ENCODE data around the gene GABRG3. TPM values are rescaled to one million over a fixed set of nuclear protein-coding genes. Genes with fewer than 3 reads are reported as not detected.

GABRG3 gene
- polyA plus RNA-seq, 1 donor (not counting 4 experiments of a cell fraction or from before 2014, with no cell fraction given) = not detected

DNA sequence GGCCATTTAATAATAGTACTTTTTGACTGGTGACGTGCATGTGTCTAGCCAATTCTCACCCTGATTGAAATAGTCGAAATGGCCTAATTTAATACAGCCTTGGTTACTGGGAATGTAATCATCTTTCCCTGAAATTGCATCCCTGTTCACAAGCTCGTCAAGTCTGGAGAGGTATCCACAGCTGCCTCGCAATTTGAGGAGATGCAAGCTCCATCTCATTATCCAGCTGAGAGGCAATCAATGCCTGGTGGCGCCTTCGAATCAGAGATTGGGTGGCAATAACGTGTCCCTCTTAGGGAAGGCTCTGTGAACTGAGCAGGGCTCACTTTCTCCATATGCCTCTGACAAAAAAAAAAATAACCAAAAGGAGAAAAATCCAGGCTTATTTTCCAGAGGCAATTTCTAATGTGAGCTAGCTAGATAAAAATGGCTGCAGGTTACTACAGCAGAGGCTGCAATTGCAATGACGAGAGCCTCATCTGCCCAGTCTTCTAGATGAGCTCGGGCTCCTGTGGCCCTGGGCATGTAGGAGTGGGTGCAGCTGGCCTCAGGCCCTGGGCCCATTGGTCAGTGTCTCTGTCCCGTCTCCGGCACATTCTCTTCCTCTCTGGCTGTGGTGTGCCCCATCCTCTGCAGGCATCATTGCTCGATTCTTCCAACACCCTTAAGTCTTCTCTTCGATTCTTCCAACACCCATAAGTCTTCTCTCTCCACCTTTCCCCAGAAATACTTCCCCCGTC lies 487.5 kb downstream of the GABRG3 start:
- H3K4me3 ChIP-seq (ENCODE audit: control insufficient read depth in 2 of 3, extremely low read depth in 1 of 3, insufficient read depth in 2 of 3, low read depth in 1 of 3, low read length in 3 of 3) = no peak overlapping the region
- DNase-seq (ENCODE audit: low read depth, low spot score) (no peak), FAIRE-seq (no peak)
- dilution Hi-C loops (cut with MboI; ENCODE audit: extremely low pct_ligation_motif_present, low sequenced_read_pairs) = no loop called here
- H3K9me1 ChIP-seq (ENCODE audit: control insufficient read depth, extremely low read depth, insufficient read depth, low read length) = no peaks in the 10 kb centered on the region
- H2AFZ ChIP-seq (ENCODE audit: control insufficient read depth, low read length) = no peak overlapping the region
- H3K36me3 ChIP-seq (ENCODE audit: control insufficient read depth in 2 of 2, extremely low read depth in 1 of 2, insufficient read depth in 2 of 2, low read length in 2 of 2) = no peaks in the 10 kb centered on the region
- no peak overlapping the region for H3K27ac ChIP-seq (ENCODE audit: control insufficient read depth, insufficient read depth, low read length)
- no peaks in the 10 kb centered on the region for H3K27me3 ChIP-seq (ENCODE audit: control insufficient read depth, extremely low read depth, insufficient read depth, low read length)
- TF ChIP-seq, protein P1, sequence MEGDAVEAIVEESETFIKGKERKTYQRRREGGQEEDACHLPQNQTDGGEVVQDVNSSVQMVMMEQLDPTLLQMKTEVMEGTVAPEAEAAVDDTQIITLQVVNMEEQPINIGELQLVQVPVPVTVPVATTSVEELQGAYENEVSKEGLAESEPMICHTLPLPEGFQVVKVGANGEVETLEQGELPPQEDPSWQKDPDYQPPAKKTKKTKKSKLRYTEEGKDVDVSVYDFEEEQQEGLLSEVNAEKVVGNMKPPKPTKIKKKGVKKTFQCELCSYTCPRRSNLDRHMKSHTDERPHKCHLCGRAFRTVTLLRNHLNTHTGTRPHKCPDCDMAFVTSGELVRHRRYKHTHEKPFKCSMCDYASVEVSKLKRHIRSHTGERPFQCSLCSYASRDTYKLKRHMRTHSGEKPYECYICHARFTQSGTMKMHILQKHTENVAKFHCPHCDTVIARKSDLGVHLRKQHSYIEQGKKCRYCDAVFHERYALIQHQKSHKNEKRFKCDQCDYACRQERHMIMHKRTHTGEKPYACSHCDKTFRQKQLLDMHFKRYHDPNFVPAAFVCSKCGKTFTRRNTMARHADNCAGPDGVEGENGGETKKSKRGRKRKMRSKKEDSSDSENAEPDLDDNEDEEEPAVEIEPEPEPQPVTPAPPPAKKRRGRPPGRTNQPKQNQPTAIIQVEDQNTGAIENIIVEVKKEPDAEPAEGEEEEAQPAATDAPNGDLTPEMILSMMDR (optimal IDR thresholded peaks at IDR 0.05 in 1 of 3, IDR thresholded peaks at IDR 0.05 in 1 of 3, conservative IDR thresholded peaks at IDR 0.05 in 1 of 3; ENCODE audit: extremely low read depth in 1 of 3, insufficient read depth in 2 of 3, low read length in 3 of 3) = no peak
- no peak for TF ChIP-seq EZH2 (IDR thresholded peaks at IDR 0.05; ENCODE audit: low read length)
- no peaks in the 10 kb centered on the region for H4K20me1 ChIP-seq (ENCODE audit: control insufficient read depth, extremely low read depth, insufficient read depth, low read length)
- H3K9me3 ChIP-seq (ENCODE audit: control insufficient read depth, low read depth, low read length) = no peaks in the 10 kb centered on the region
- no peaks in the 10 kb centered on the region for H3K79me2 ChIP-seq (ENCODE audit: control insufficient read depth, insufficient read depth, low read length)
- H3K4me1 ChIP-seq (ENCODE audit: control insufficient read depth, extremely low read depth, insufficient read depth, low read length) = peaks cover 14% of the 10 kb centered on the region
- H3K9ac ChIP-seq (ENCODE audit: control insufficient read depth, extremely low read depth, insufficient read depth, low read length) = no peak overlapping the region
- no peak overlapping the region for H3K4me2 ChIP-seq (ENCODE audit: control insufficient read depth, extremely low read depth, insufficient read depth, low read depth, low read length)

- Histone ChIP-seq H3K4me3 (ENCODE audit: control insufficient read depth in 2 of 3, extremely low read depth in 1 of 3, insufficient read depth in 2 of 3, low read depth in 1 of 3, low read length in 3 of 3) (no peak overlapping the region), H2AFZ (ENCODE audit: control insufficient read depth, low read length) (no peak overlapping the region), H3K9ac (ENCODE audit: control insufficient read depth, extremely low read depth, insufficient read depth, low read length) (no peak overlapping the region), H3K4me2 (ENCODE audit: control insufficient read depth, extremely low read depth, insufficient read depth, low read depth, low read length) (no peak overlapping the region), H3K4me1 (ENCODE audit: control insufficient read depth, extremely low read depth, insufficient read depth, low read length) (peaks cover 6% of the 10 kb centered on the region), H3K27me3 (ENCODE audit: control insufficient read depth, extremely low read depth, insufficient read depth, low read length) (no peaks in the 10 kb centered on the region), H3K36me3 (ENCODE audit: control insufficient read depth in 2 of 2, extremely low read depth in 1 of 2, insufficient read depth in 2 of 2, low read length in 2 of 2) (no peaks in the 10 kb centered on the region), H4K20me1 (ENCODE audit: control insufficient read depth, extremely low read depth, insufficient read depth, low read length) (no peaks in the 10 kb centered on the region), H3K27ac (ENCODE audit: control insufficient read depth, insufficient read depth, low read length) (no peak overlapping the region), H3K9me1 (ENCODE audit: control insufficient read depth, extremely low read depth, insufficient read depth, low read length) (no peaks in the 10 kb centered on the region), H3K9me3 (ENCODE audit: control insufficient read depth, low read depth, low read length) (no peaks in the 10 kb centered on the region), H3K79me2 (ENCODE audit: control insufficient read depth, insufficient read depth, low read length) (no peaks in the 10 kb centered on the region)
- dilution Hi-C loops (cut with MboI; ENCODE audit: extremely low pct_ligation_motif_present, low sequenced_read_pairs) = no loop called here
- FAIRE-seq (no peak), DNase-seq (ENCODE audit: low read depth, low spot score) (no peak)
- TF ChIP-seq, protein P1 (optimal IDR thresholded peaks at IDR 0.05 in 1 of 3, IDR thresholded peaks at IDR 0.05 in 1 of 3, conservative IDR thresholded peaks at IDR 0.05 in 1 of 3; ENCODE audit: extremely low read depth in 1 of 3, insufficient read depth in 2 of 3, low read length in 3 of 3) = no peak
- no peak for TF ChIP-seq EZH2 (IDR thresholded peaks at IDR 0.05; ENCODE audit: low read length)
Observed at GRCh38 chr15:27459836-27460235, 488.9 kb downstream of the GABRG3 start.
